Natural killer cell (primary cell): Measurements from ENCODE around the gene ARHGAP24. TPM values are rescaled to one million over a fixed set of nuclear protein-coding genes. Genes with fewer than 3 reads are reported as not detected.

Source experiments
- ATAC-seq, 3 donors: fragments of 150-1000 bp in 2 of 3; fragments of 200-7000 bp in 1 of 3; cut with Tn5 transposase; 1 replicate in 1 of 3; 2 replicates in 2 of 3; pipeline ENCODE4 v1.10.0; 2021; ENCODE audit warnings: mild to moderate bottlenecking in 2 of 3, moderate library complexity in 2 of 3
- DNase-seq, 2 donors: peaks; one replicate each; pipeline versions ENCODE4 v3.0.0 to v3.0.0-alpha.2; 2013 to 2021; ENCODE audit warnings: mixed read lengths in 1 of 2
- H3K27ac ChIP-seq: one replicate; pipeline ENCODE4 v1.5.1; 2013; ENCODE audit warnings: mild to moderate bottlenecking, low read length
- H3K27me3 ChIP-seq: one replicate; pipeline ENCODE4 v1.6.1; 2013; ENCODE audit warnings: low read length; ENCODE audit not compliant: control insufficient read depth, insufficient read depth
- H3K36me3 ChIP-seq: one replicate; pipeline ENCODE4 v1.6.1; 2013; ENCODE audit warnings: low read length; ENCODE audit not compliant: control insufficient read depth, insufficient read depth
- H3K4me1 ChIP-seq: one replicate; pipeline ENCODE4 v1.6.1; 2013; ENCODE audit warnings: low read length; ENCODE audit not compliant: control insufficient read depth, insufficient read depth
- H3K4me3 ChIP-seq: one replicate; pipeline ENCODE4 v1.5.1; 2013; ENCODE audit warnings: low read length
- H3K9me3 ChIP-seq: one replicate; pipeline ENCODE4 v1.6.1; 2013; ENCODE audit warnings: low read length; ENCODE audit not compliant: control insufficient read depth, insufficient read depth
- H3K27ac Mint-ChIP-seq, 2 donors: one replicate each; pipeline ENCODE4 v1.8.0; 2022; ENCODE audit warnings: mild to moderate bottlenecking in 2 of 2, mixed read lengths in 2 of 2, moderate library complexity in 1 of 2
- H3K27me3 Mint-ChIP-seq, 2 donors: one replicate each; pipeline ENCODE4 v1.8.0; 2022; ENCODE audit warnings: low read depth in 2 of 2, mixed read lengths in 2 of 2
- H3K36me3 Mint-ChIP-seq: one replicate; pipeline ENCODE4 v1.8.0; 2022; ENCODE audit warnings: mixed read lengths
- H3K4me1 Mint-ChIP-seq, 2 donors: one replicate each; pipeline ENCODE4 v1.8.0; 2022; ENCODE audit warnings: mixed read lengths in 2 of 2
- H3K4me3 Mint-ChIP-seq: one replicate; pipeline ENCODE4 v1.8.0; 2022; ENCODE audit warnings: mild to moderate bottlenecking, moderate library complexity, mixed read lengths
- H3K9me3 Mint-ChIP-seq, 2 donors: one replicate each; pipeline ENCODE4 v1.8.0; 2022; ENCODE audit warnings: mixed read lengths in 2 of 2
- WGBS: methylation state at CpG from one replicate; pipeline ENCODE4 v1.1.7; 2013; ENCODE audit warnings: missing lambda C conversion rate; ENCODE audit not compliant: insufficient coverage; 5-methylcytosine and 5-hydroxymethylcytosine counted together
- intact Hi-C: fragments of 100-400 bp; cut with micrococcal nuclease; formaldehyde crosslinking; loops from one replicate; pipeline ENCODE4 v1.14.2; 2022
- total RNA-seq, 4 donors: library from RNA; stranded (reverse); fragments of 120-200 nt in 1 of 4; gene quantifications; one replicate each; pipeline versions ENCODE4 v1.2.3 to v1.2.4, GENCODE V29; 2013 to 2022
- TF ChIP-seq, protein P1 (sequence below): fragments of 200-600 bp; IDR thresholded peaks from one replicate; pipeline ENCODE4 v1.8.0; 2022; ENCODE audit warnings: antibody characterized with exemption

The ARHGAP24 gene
- total RNA-seq, 3 donors from 2014 or later (not counting 1 experiment from before 2014, with no cell fraction given), result 1.7 to 3.6 (median 1.7) TPM

DNA sequence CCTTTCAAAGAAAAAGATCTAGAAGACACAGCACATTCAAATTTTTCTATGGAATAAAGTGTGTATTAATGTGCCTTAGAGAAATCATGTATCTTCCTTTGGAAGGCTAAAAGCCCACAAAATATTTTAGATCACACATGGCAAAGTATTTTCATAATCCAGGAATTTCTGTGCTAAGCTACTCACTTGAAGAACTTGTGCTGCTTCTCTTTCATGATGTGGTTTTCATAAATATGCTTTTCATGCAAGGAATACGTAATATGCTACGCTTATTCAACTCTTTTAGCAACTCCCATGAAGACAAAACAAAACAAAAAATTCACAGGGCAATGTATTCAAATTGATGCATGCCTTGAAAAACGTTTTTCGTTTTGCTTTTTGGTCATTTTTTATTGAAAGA is 125.6 kb downstream of the ARHGAP24 start:
- no peaks in the 10 kb centered on the region for H3K27me3 ChIP-seq
- DNase-seq, result no peak
- TF ChIP-seq, protein P1, sequence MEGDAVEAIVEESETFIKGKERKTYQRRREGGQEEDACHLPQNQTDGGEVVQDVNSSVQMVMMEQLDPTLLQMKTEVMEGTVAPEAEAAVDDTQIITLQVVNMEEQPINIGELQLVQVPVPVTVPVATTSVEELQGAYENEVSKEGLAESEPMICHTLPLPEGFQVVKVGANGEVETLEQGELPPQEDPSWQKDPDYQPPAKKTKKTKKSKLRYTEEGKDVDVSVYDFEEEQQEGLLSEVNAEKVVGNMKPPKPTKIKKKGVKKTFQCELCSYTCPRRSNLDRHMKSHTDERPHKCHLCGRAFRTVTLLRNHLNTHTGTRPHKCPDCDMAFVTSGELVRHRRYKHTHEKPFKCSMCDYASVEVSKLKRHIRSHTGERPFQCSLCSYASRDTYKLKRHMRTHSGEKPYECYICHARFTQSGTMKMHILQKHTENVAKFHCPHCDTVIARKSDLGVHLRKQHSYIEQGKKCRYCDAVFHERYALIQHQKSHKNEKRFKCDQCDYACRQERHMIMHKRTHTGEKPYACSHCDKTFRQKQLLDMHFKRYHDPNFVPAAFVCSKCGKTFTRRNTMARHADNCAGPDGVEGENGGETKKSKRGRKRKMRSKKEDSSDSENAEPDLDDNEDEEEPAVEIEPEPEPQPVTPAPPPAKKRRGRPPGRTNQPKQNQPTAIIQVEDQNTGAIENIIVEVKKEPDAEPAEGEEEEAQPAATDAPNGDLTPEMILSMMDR, result no peak
- H3K4me3 ChIP-seq, result no peak overlapping the region
- H3K9me3 ChIP-seq, result no peaks in the 10 kb centered on the region
- no peak overlapping the region for H3K4me3 Mint-ChIP-seq
- no peaks in the 10 kb centered on the region for H3K36me3 Mint-ChIP-seq
- no peaks in the 10 kb centered on the region for H3K4me1 ChIP-seq
- no peak overlapping the region for H3K27ac Mint-ChIP-seq
- no peak for ATAC-seq
- H3K27ac ChIP-seq, result no peak overlapping the region
- no peaks in the 10 kb centered on the region for H3K27me3 Mint-ChIP-seq
- intact Hi-C loops, result no loop called here
- H3K9me3 Mint-ChIP-seq, result peaks cover 0 to 5% of the 10 kb centered on the region in 2 donors
- H3K4me1 Mint-ChIP-seq, result no peaks in the 10 kb centered on the region
- whole genome bisulfite sequencing, result 81% methylated on average over 2 of the region's 4 CpGs
- H3K36me3 ChIP-seq, result no peaks in the 10 kb centered on the region

DNA sequence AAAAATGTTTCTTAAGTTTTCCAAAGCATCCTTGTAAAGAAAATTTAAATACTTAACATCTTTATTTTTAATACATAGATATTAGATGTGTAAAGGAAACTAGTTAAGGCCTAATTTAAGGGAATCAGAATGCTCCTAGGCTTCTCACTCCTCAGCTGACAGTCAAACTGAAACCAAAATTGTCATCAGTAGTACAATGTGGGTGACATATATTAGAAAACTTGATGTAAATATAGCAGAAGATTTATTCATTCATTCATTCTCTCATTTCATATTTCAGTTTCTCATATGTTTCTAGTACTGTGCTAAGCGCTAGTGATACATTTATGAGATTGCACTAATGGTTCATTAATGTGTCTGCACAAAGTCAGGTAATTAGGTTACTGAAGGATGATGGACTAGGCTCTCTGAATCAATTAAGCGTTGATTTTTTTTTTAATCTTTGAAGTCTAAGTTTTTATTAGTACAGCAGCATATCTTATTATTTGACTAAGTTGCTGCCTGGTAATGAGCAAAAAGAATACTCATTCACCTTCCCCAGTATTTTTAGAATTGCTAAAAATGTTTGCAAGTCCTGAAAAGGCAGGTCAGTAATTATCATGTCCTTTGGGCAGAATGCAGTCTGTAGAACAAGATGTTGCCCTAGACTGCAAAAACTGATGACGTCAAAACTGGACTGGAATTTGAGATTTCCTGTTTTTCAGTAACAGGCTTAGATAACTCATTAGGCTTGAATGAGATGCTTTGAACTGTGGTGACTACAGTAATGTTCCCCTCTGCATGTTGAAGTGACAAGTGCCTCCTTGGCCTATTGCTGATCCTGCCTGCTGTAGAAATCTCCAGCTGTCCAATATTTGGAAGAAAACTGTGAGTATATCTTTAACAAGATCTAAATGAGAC is 128.7 kb downstream of the ARHGAP24 start:
- 65% methylated on average over 2 of the region's 3 CpGs for WGBS
- TF ChIP-seq, protein P1, result no peak
- Mint-ChIP-seq H3K9me3 (peaks cover 5 to 8% of the 10 kb centered on the region in 2 donors), H3K4me3 (no peak overlapping the region), H3K36me3 (no peaks in the 10 kb centered on the region), H3K27me3 (no peaks in the 10 kb centered on the region), H3K27ac (no peak overlapping the region), H3K4me1 (no peaks in the 10 kb centered on the region)
- Histone ChIP-seq H3K27me3 (no peaks in the 10 kb centered on the region), H3K4me1 (no peaks in the 10 kb centered on the region), H3K4me3 (no peak overlapping the region), H3K36me3 (no peaks in the 10 kb centered on the region), H3K9me3 (no peaks in the 10 kb centered on the region), H3K27ac (peak overlapping the region; percentile 50)
- intact Hi-C loops, result no loop called here
- ATAC-seq (no peak), DNase-seq (no peak)

DNA sequence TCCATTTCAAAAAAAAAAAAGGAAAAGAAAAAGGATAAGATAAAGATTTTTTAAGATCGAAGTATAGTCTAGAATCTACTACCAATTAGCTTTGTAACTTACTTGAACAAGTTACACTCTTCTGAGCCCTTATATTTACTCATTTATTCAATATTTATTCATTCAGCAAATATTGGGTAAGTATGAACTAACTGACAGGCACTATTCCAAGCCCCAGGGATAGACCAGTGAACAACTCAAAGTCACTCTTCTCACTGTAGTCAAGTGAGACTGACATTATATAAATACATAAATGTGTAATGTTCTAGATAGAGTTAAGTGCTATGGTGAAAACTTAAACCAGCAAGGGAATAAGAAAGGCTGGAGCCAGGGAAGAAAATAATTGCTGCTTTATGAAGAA is 131.6 kb downstream of the ARHGAP24 start:
- H3K9me3 Mint-ChIP-seq, result peaks cover 7% of the 10 kb centered on the region in 2 donors
- no peaks in the 10 kb centered on the region for H3K36me3 Mint-ChIP-seq
- no peak for ATAC-seq
- no peak overlapping the region for H3K27ac Mint-ChIP-seq
- no peaks in the 10 kb centered on the region for H3K27me3 Mint-ChIP-seq
- peak overlapping the region; percentile 51 for H3K27ac ChIP-seq
- H3K9me3 ChIP-seq, result no peaks in the 10 kb centered on the region
- H3K27me3 ChIP-seq, result no peaks in the 10 kb centered on the region
- H3K4me3 Mint-ChIP-seq, result no peak overlapping the region
- intact Hi-C loops, result no loop called here
- H3K4me3 ChIP-seq, result no peak overlapping the region
- DNase-seq, result no peak
- no peaks in the 10 kb centered on the region for H3K4me1 ChIP-seq
- no peaks in the 10 kb centered on the region for H3K4me1 Mint-ChIP-seq
- TF ChIP-seq, protein P1, result no peak
- WGBS, result no CpG with 5 or more reads among the region's 1 CpG
- H3K36me3 ChIP-seq, result no peaks in the 10 kb centered on the region
